GM21529 (cell line): Measurements from ENCODE around the gene DICER1.

Experiments used
- ATAC-seq: cut with Tn5 transposase; IDR thresholded peaks from one replicate; pipeline ENCODE4 v1.9.1; 2021; ENCODE audit not compliant: unreplicated experiment

The DICER1 gene

DNA sequence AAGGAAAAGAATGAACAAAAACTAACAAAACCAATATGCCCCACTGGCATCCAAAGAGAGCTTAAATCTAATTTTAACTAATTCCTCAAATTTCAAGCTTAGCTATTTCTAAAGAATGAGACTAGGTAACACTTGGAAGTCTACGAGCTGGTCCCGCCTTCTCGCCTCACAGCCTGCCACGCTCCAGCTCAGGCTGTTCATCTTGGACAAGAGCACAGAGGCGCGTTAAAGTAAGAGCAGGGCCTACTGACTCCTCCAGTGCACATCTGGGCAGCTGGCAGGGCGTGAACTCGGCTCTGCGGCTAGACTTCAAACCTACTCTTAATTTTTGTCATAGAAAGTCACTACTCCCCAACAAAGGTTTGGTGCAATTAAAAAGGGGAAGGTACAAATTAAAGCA is 64.6 kb downstream of the DICER1 start:
- no peak for ATAC-seq

DNA sequence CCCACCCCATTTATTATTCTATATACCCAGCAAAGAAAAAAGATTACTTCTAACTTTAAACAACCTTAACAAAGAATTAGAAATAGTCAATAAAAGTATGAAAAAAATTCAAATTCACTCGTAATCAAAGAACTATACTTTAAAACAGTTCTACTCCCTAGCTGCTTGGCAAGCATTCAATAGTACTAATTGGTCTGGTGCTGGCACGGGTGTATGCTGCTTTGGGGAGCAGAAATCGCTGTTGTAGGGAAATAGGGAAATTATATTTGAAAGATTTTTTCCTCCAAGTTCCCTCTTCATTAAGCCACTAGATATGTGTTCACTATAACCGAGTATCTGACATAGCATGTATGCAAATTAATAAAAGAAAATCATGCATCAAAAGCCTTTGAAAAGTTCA is 65.7 kb downstream of the DICER1 start:
- ATAC-seq = no peak

DNA sequence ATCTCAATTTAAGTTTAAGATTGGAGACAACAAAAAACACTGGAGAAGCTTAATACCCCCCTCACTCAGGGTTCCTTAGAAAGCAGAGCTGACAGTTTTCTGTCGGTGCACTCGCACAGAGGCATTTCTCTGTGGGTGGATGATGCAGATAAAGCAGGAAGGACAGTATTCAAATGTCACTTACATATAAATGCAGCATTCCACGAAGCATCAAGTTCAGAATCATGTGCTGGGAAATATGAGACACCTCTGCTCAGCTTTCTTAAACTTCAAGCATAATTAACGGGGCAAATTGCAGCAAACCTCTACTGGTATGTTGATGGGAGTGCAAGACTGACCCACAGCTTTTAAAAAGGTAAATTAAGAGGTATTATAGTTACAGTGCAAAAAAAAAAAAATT is 68.7 kb downstream of the DICER1 start:
- ATAC-seq = no peak

DNA sequence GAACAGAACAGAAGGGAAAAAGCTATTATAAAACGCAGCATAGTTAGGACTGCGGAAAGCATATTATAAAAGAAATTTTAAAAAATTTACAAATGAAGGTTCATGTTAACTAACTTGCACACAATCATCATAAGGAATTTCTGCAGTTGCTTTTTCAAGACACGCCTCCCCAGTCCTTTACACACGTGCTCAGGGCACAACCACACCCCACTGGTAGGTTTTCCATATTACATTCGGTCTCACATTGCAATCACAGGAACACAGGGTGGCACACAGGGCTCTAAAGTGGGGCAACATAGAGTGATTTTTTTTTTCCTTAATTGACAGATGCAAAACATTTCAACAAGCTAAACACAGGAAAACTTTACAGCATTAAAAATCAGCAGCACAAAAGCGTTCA is 69.7 kb downstream of the DICER1 start:
- ATAC-seq = no peak

DNA sequence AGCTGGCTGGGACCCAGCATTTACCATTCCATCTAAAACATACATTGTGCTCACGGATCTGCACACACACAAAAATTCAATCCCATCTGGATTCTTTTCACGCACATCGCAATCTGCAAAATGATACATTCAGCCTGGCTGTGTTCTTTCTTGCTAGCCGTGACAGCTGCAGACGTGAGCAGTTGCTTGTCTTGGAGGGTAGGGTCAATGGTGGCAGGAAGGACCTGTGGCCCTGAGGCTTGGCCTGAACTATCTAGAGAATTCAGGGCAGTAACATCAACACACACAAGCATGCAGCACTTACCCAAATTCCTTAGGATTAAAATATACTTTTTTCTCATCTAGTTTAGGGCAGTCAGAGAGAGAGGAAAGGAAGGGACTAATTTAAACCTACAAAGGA is 72.0 kb downstream of the DICER1 start:
- ATAC-seq = no peak

DNA sequence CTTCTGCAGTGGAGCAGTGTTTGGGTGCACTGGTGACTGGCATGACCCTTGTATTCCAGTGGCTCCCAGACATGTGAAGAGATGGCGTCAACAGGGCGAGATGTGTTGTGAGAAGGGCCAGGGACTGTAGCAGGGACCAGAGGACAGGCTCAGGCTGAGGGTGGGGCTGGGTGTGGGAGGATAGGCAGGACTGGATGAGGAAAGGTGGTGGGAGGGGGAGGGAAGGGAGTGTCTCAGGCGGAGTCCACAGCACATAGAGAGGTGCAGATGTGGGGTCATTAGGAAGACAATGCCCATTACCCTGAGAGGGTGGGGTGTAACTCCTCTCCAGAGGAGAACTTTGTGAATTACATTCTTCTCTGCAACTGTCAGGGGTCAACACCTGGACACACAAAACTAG is 78.5 kb downstream of the DICER1 start:
- no peak for ATAC-seq

DNA sequence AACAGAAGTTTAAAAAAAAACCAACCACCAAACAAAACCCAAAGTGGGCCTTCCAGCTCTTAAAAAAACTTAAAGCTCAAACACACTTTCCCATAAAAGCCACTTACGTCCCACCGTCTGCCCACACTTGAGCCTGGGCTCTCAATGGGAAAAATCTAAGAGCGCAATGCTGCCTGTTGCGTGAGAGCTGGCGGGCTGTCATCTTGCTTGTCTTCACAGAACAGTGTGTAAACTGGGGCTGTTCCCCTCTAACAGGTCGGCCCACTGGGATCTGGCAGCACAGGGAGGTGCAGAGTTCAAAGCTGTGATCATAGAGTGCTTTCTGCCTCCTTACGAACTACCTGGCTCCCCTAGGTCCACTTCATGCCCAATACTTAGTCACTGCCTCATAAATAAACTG is 80.0 kb downstream of the DICER1 start:
- no peak for ATAC-seq

DNA sequence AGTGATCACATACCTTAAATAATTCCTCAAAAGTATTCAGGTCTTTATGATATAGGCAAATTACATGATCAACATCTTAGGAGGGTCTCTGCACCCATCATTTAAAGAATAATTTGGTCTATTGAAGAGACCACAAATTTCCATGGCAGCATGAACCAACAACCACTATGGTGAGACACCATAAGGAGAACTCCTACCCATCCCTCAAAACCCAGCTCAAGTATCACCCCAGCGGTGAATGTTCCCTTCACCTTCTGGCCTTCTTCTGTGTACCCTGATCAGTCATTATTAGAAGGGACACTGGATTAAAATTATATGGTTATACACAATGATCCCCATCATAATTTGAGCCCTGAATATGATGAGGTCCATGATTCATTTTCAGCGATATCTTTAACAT is 81.5 kb downstream of the DICER1 start:
- no peak for ATAC-seq

DNA sequence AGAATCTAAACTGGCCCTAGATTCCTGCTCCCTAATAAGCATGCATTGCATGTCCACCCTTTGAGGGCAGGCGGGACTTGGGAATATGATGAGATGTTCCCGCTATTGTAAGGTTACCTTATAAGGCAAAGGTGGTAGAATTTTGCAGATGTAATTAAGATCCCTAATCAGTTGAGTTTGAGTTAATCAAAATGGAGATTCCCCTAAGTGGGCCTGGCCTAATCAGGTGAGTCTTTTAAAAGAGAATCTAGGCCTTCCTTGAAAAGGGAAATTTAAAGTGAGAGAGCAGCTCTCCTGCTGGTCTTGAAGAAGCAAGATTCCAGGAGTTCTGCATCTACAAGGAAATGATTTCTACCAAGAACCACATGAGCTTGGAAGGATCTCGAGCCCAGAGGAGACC is 83.4 kb downstream of the DICER1 start:
- no peak for ATAC-seq

DNA sequence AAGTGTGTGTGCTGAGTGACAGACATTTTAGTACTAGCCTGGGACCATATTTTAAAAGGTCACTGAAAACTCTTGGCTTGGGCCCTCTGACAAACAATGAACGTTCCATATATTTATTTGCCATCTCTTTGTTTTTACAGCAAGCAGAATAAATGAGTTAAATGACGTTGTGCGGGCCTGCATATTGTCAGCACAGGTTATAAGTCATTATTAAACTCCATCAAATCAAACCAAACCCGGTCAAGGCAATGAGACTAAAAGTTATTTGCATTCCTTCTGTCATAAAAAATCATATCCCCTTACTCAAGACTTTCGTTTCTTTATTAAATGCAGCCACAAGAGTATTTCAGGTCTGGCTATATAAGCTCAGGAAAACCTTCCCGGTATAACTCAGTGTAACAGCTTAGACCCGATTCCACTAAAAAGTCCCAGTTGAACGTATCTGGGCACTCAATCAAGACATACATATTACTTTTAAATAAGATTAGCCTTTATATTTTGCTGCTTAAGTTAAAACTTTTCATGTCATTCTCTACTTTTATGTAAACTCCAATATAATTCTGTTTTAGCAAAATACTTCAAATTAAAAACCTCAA is 84.9 kb downstream of the DICER1 start:
- no peak for ATAC-seq

DNA sequence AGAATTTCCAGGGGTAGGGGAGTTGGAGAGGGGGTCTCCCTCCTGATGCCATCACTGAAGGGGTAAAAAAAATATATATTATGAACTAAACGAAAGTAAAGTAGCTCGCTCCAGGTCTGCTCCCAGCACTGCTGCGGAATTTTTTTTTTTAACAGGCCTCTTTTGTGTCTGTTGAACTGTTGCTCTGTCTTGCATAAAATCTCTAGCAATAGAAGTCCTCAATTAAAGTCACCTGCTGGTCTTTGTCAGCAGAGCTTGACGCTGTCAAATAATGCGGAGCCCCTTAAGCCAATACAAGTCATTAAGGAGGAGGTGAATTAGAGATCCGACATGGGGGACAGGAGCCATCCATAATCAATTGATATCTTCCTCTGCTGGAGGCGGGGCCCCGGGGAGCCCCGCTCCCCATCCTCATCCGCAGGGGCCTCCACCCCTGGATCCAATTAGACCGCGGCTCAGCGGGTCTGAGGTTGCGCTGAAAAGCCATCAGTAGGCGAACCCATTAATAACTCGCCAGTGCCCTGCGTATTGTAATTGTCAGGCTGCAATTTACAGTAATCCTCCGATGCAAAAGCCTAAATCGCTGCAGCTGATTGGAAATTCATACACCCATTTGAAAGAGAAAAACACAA is 85.6 kb downstream of the DICER1 start:
- ATAC-seq = no peak

DNA sequence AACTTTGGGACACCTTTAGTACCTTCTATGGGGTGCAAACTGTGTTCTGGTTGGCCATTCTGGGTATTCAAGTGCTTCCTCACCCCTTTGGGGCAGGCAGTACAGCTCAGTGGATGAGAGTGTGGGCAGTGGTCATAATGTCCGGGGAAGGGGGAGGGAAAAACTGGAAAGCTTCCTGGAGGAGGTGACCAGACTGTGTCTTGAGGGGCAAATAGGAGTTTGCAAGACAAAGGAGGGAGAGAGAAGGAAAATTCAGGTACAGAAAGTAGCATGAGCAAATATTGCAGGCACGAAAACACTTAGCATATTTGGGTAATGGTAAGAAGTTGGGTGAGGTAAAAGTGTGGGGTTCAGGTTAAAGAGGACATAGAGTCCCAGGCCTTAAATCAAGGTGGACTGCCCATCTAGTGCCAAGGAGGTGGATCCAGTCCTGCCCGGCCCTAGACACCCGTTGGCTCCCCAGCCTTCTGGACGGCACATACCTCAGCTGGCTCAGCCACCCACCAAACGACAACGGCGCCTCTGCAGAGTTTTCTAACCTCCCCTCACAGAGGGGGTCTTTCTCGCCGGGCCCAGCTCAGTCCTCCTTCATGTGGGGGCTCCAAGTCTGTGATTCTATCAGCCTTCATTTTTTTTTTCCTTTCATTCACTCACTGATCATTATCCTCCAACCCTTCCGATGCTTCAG is 86.4 kb downstream of the DICER1 start:
- ATAC-seq = no peak

DNA sequence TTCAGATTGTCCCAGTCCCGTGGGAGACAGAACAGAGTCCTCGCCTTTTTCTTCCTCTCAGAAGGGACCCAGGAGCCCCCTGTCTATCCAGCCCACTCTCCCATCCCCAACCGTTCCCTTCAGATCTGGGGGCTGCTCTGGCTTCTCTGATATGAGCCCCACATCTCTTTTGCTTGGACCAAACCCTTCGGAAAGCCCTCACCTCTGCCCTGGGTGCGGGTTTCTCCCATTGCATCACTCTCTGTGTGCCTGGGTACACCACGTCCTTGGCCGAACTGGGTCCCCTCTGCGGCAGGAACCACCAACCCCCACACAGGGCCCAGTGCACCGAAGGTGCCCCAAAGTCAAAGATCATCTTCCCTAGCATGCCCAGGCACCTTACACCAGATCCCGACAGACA is 87.8 kb downstream of the DICER1 start:
- ATAC-seq = no peak

DNA sequence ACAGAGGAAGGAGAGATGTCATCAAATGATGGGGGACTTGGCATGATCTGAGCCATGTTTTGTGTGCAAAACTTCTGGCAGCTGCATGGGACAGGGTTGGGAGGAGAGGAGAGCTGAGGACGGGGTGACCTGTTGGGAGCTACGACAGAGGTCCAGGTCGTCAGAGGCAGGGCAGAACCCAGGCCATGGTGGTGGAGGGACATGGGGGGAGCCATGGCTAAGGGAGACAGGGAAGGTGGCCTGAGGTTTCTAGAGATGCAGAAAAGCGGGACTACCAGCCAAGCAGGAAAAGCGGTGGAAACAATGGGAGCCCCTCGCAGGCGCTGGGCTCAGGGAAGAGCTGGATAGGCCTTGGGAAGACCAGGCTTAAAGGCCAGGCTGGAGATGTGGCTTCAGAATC is 88.3 kb downstream of the DICER1 start:
- ATAC-seq = no peak

DNA sequence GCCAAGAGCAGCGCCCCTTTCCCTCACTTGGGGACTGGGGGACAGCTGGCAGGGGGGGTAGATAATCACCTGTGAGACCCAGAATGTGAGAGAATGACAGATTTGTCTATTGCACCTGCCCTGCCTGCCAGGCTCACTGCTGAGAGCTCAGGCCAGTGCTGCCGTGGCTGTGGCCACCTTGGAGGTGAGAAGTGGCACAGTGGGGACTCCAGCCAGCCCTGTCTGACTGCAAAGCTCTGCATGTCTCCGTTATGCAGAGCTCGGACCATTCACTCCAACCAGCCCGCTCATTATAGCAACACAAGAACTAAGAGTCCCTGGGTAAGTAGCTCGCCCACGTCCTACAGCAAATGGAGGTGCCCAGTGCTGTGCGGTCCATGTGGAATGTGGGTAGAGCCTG is 88.8 kb downstream of the DICER1 start:
- no peak for ATAC-seq

DNA sequence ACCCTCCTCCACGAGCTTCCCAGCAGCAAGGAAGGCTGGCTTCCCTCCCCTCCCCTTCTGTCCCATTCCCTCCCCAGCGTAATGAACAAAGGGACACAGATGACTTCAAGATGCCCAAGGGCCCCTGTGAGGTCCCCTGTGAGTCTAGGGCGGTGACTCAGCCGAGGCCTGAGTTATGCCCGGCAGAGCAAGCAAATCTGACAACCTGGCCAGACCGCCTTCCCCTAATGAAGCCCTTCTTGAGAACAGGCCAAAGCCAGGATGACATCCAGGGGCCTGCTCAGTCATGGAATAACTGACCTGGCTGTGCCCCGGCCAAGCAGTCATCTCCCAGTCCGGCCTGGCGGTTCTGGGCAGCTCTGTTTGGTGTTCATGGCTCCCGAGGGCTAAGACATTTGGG is 89.2 kb downstream of the DICER1 start:
- no peak for ATAC-seq

DNA sequence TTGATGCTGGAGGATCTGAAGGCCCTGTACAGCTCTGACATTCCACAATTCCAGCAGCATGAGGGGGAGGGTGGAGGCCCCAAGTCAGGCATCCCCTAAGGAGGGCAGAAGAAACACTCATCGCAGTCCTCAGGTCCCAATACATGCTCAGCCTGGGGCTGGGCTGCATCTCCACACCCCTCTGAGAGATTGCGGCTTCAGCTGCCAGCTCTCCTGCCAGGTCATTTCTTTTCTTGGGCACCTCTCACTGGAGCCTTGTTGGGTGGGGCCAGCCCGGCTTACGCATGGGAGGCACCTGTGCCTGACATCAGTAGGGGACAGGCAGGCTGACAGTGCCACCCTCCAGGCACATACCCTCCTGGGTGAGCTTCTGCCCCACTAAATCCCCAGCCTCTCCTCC is 89.8 kb downstream of the DICER1 start:
- ATAC-seq = no peak

DNA sequence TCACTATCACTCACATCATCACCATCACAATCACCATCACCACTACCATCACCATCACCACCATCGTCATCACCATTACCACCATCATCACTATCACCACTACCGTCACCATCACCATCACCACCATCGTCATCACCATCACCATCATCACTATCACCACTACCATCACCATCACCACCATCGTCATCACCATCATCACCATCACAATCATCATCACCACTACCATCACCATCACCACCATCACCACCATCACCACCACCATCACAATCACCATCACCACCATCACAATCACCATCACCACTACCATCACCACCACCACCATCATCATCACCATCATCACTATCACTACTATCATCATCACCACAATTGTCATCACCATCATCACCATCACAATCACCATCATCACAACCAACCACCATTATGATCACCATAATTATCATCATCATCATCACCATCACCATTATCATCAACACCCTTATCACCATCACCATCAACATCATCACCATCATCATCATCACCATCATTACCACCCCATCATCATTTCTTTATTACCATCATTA is 90.8 kb downstream of the DICER1 start:
- no peak for ATAC-seq

DNA sequence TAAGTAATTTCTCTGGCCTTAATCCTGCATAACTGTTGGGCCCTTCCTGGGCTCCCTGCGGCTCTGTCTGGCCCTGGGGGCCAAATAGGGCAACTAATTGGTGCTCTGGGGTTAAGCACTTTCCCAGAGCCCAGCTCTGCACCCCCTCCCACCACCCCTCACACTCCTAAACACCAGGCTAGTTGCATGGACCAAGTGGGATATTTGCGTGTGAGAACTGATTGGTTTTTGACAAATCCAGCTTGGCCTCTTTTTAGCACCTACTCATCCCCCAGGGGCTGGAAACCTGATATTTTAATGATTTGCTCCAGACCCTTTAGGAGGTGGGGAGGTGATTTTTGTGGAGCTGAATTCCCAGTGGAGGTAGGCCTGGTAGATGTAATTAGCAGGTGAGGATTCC is 91.9 kb downstream of the DICER1 start:
- no peak for ATAC-seq

DNA sequence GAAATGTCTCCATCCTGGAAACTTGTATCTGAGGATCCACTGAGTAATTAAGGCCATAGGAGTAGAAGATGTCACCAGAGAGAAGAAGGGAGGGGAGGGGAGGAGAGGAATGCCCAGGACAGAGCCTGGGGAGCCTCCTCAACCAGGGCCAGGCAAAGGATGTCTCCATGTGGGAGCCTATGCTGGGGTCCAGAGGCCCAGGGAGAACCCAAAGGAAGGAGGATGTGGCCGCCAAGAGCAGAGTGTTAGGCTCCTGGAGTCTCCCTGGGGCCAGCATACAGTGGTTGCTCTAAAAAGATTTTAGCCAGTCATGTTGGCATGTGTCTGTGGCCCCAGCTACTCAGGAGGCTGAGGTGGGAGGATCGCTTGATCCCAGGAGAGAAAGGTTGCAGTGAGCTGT is 92.6 kb downstream of the DICER1 start:
- ATAC-seq = no peak

DNA sequence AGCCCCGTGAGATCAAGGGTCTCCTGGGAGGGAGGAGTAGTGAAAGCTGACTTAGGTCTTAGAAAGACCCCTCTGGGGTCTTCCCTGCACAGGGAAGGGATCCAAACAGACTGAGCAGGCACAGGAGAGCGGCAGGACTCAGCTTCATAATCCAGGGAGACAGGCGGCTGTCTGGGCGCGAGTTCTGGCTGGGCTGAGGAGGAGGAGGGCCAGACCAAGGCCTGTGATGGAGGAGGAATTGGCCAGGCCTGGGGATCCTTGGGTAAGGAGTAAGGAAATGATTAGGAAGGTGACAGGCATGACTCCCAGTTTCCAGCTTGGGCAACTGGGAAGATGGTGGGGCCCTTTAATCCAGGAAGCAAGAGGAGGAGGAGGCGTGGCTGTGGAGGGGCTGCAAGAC is 93.1 kb downstream of the DICER1 start:
- ATAC-seq = no peak

DNA sequence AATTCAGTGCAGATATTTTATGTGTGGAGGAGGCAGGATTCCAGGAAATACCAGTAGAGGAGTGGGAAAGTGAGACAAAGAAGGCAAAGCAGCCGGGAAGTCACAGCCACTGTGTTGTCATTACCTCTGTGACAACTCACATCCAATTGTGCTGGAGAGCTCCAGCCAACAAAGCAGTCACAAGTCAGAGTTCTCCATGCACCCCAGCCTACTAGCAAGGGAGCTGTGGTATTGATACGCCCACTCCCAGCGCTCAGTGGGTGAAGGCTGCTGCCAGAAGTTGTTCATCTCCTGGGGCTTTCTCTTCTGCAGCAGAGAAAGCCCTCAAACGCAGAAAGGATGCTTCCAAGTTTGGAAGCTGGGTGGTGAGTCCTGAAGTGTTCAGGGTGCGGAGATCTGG is 93.9 kb downstream of the DICER1 start:
- ATAC-seq = no peak
